ENCODE results near the gene CLNK. TPM values are rescaled to one million over a fixed set of nuclear protein-coding genes. Genes with fewer than 3 reads are reported as not detected.

The CLNK gene
- total and polyA plus RNA-seq, 2 of the 13 experiments (the other 11 are each of a cell fraction or from before 2014, with no cell fraction given), result not detected

DNA sequence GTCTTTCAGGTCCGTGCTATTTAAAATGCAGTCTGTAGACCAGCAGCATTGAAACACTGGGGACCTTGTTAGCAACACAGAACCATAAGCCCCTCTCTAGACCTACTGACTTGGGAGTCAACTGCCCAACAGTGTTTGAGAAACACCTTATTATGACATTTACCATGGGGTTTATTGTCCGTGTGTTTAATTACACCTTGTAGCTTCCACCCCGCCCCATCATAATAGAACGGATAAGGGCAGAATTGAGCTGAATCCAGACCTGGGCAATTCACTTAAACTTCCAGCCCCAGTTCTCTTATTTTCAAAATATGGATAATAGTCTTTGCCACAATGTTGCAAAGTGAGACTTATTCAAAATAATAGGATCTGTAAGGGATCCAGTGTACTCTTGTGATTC is 30.6 kb upstream of the CLNK start:
- Histone ChIP-seq H3K36me3 (replicated peaks in 1 of 2; ENCODE audit: control insufficient read depth in 1 of 2, insufficient read depth in 2 of 2, low read length in 2 of 2) (no peaks in the 10 kb centered on the region), H3K4me3 (replicated peaks in 1 of 3; ENCODE audit: insufficient read depth in 1 of 3, low read depth in 2 of 3, low read length in 3 of 3) (no peak overlapping the region), H4K20me1 (ENCODE audit: insufficient read depth, low read length) (no peaks in the 10 kb centered on the region), H3K27me3 (ENCODE audit: control insufficient read depth in 1 of 2, insufficient read depth in 2 of 2, low read length in 2 of 2) (no peaks in the 10 kb centered on the region), H3K4me1 (ENCODE audit: insufficient read depth, low read length) (no peaks in the 10 kb centered on the region), H3K27ac (ENCODE audit: extremely low read length, insufficient read depth, low read length) (no peak overlapping the region), H3K4me2 (ENCODE audit: low read depth, low read length) (no peak overlapping the region), H3K9ac (ENCODE audit: insufficient read depth, low read depth, low read length) (no peak overlapping the region), H3K79me2 (ENCODE audit: insufficient read depth, low read length) (no peaks in the 10 kb centered on the region), H3K9me3 (ENCODE audit: low read length) (peaks cover 10% of the 10 kb centered on the region), H2AFZ (ENCODE audit: low read length) (no peak overlapping the region)
- ChIA-PET CTCF (ENCODE audit: low intra/inter-chr PET ratio, low total read pairs) (no interaction called here), POLR2A (no interaction called here)
- BruUV-seq (replicated peaks), result no TSS peak
- no peak for FAIRE-seq
- intact Hi-C loops (cut with micrococcal nuclease; ENCODE audit: unreplicated experiment) (no loop called here), in situ Hi-C loops (cut with HindIII; ENCODE audit: extremely low pct_ligation_motif_present, low pct_unique_long_range_greater_than_20kb) (no loop called here)
- no peak for TF ChIP-seq SOX13 (IDR thresholded peaks at IDR 0.05)
- TF ChIP-seq SOX13 (CRISPR knock-in tag; conservative IDR thresholded peaks at IDR 0.05 in 1 of 2, IDR thresholded peaks at IDR 0.05 in 1 of 2), result no peak
- TF ChIP-seq ZNF772 (CRISPR knock-in tag; IDR thresholded peaks at IDR 0.05), result no peak
- TF ChIP-seq KAT8 (CRISPR knock-in tag; IDR thresholded peaks at IDR 0.05), result no peak
- no peak for TF ChIP-seq ZUFSP (CRISPR knock-in tag; IDR thresholded peaks at IDR 0.05; ENCODE audit: borderline replicate concordance)
- no peak for TF ChIP-seq ZNF790 (CRISPR knock-in tag; IDR thresholded peaks at IDR 0.05; ENCODE audit: borderline replicate concordance)
- 17% methylated on average over 3 of the region's 4 CpGs for whole genome bisulfite sequencing (ENCODE audit: low lambda C conversion rate)
- DNase-seq (ENCODE audit: low spot score), result no peak
- ATAC-seq, result no peak

DNA sequence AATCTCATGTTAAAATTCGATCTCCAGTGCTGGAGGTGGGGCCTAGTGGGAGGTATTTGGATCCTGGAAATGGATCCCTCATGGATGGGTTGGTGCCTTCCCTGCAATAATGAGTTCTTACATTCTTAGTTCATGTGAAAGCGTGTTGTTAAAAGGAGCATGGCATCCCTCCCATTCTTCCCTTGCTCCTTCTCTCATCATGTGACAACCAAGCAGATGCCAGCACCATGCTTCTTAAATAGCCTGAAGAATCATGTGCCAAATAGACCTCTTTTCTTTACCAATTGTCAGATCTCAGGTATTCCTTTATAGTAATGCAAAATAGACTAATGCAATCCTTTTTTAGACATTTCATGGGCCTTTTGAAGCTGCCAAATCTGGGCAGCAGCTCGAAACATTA is 29.0 kb upstream of the CLNK start:
- Histone ChIP-seq H3K9me3 (ENCODE audit: low read length) (peaks cover 10% of the 10 kb centered on the region), H4K20me1 (ENCODE audit: insufficient read depth, low read length) (no peaks in the 10 kb centered on the region), H3K79me2 (ENCODE audit: insufficient read depth, low read length) (no peaks in the 10 kb centered on the region), H3K4me3 (replicated peaks in 1 of 3; ENCODE audit: insufficient read depth in 1 of 3, low read depth in 2 of 3, low read length in 3 of 3) (no peak overlapping the region), H3K27ac (ENCODE audit: extremely low read length, insufficient read depth, low read length) (no peak overlapping the region), H3K4me2 (ENCODE audit: low read depth, low read length) (no peak overlapping the region), H3K4me1 (ENCODE audit: insufficient read depth, low read length) (no peaks in the 10 kb centered on the region), H2AFZ (ENCODE audit: low read length) (no peak overlapping the region), H3K27me3 (ENCODE audit: control insufficient read depth in 1 of 2, insufficient read depth in 2 of 2, low read length in 2 of 2) (no peaks in the 10 kb centered on the region), H3K9ac (ENCODE audit: insufficient read depth, low read depth, low read length) (no peak overlapping the region), H3K36me3 (replicated peaks in 1 of 2; ENCODE audit: control insufficient read depth in 1 of 2, insufficient read depth in 2 of 2, low read length in 2 of 2) (no peaks in the 10 kb centered on the region)
- no peak for FAIRE-seq
- 12% methylated on average over 3 of the region's 3 CpGs for WGBS (ENCODE audit: low lambda C conversion rate)
- CTCF ChIA-PET (ENCODE audit: low intra/inter-chr PET ratio, low total read pairs), result no interaction called here
- DNase-seq (ENCODE audit: low spot score), result no peak
- in situ Hi-C loops (cut with HindIII; ENCODE audit: extremely low pct_ligation_motif_present, low pct_unique_long_range_greater_than_20kb) (no loop called here), intact Hi-C loops (cut with micrococcal nuclease; ENCODE audit: unreplicated experiment) (no loop called here)
- POLR2A ChIA-PET, result no interaction called here
- BruUV-seq (replicated peaks), result no TSS peak
- no peak for ATAC-seq
- TF ChIP-seq FOXO1 (CRISPR knock-in tag; IDR thresholded peaks at IDR 0.05), result no peak
- no peak for TF ChIP-seq RFXANK (CRISPR knock-in tag; IDR thresholded peaks at IDR 0.05)
- no peak for TF ChIP-seq MIER3 (CRISPR knock-in tag; IDR thresholded peaks at IDR 0.05; ENCODE audit: borderline replicate concordance)
- no peak for TF ChIP-seq ZNF550 (CRISPR knock-in tag; IDR thresholded peaks at IDR 0.05; ENCODE audit: borderline replicate concordance)
- TF ChIP-seq ZNF850 (CRISPR knock-in tag; conservative IDR thresholded peaks at IDR 0.05), result no peak
- TF ChIP-seq REST (IDR thresholded peaks at IDR 0.05; ENCODE audit: borderline replicate concordance in 1 of 2, low read depth in 1 of 2, low read length in 2 of 2), result no peak
- no peak for TF ChIP-seq JARID2 (CRISPR knock-in tag; IDR thresholded peaks at IDR 0.05; ENCODE audit: insufficient replicate concordance)
